ENCODE measurements around the gene LRFN3.
A peak's percentile ranks its signal among the peaks of the same experiment; 100 is the strongest.
"Not testable (repeated sequence)": the region's sequence is repeated elsewhere in the genome, so short reads cannot be mapped to it uniquely, and the experiment has no call there.

Gene LRFN3
- 6.8 to 11.2 (median 11.0) reads per million in 4 experiments for total RNA-seq

GRCh38 chr19:35935911-35936737, at the start of gene LRFN3:
TSS of gene LRFN3 (plus strand) at chr19:35936374. CDS start at chr19:35939426, 3,052 bp downstream.
- peak; percentile 26 for DNase-seq

GRCh38 chr19:35887197-35887596, 49.0 kb upstream of the LRFN3 start:
- DNase-seq = no peak

GRCh38 chr19:35888398-35888797, 47.8 kb upstream of the LRFN3 start:
- DNase-seq = no peak

GRCh38 chr19:35889370-35890112, 46.6 kb upstream of the LRFN3 start:
- no peak for DNase-seq

- no peak for DNase-seq
These were observed 46.0 kb upstream of the LRFN3 start for GRCh38 chr19:35890113-35890650.

GRCh38 chr19:35891819-35892218, 44.4 kb upstream of the LRFN3 start:
- DNase-seq = not testable (repeated sequence)

- DNase-seq = no peak
These were observed 41.8 kb upstream of the LRFN3 start for GRCh38 chr19:35894342-35894741.

- DNase-seq = no peak
These were observed 40.1 kb upstream of the LRFN3 start for GRCh38 chr19:35895911-35896642.

GRCh38 chr19:35896643-35897040, 39.5 kb upstream of the LRFN3 start:
- DNase-seq = no peak

- DNase-seq = no peak
These were observed 38.3 kb upstream of the LRFN3 start for GRCh38 chr19:35897706-35898451.

GRCh38 chr19:35898499-35898809, 37.7 kb upstream of the LRFN3 start:
- DNase-seq = no peak

- DNase-seq = peak; percentile 80
These were observed 36.5 kb upstream of the LRFN3 start for GRCh38 chr19:35899547-35900214.

- DNase-seq = no peak
These were observed 35.0 kb upstream of the LRFN3 start for GRCh38 chr19:35901055-35901644.

- DNase-seq = peak; percentile 39
These were observed 34.1 kb upstream of the LRFN3 start, which contains the start of gene HCST for GRCh38 chr19:35901854-35902661. TSS of gene HCST (plus strand) at chr19:35902529. CDS start at chr19:35902594, 65 bp downstream.

- no peak for DNase-seq
These were observed 33.2 kb upstream of the LRFN3 start for GRCh38 chr19:35902870-35903475.

GRCh38 chr19:35903550-35904179, 32.5 kb upstream of the LRFN3 start:
- peak; percentile 78 for DNase-seq

GRCh38 chr19:35904311-35905068, 31.7 kb upstream of the LRFN3 start:
- DNase-seq = no peak

- DNase-seq = no peak
These were observed 30.9 kb upstream of the LRFN3 start for GRCh38 chr19:35905178-35905727.

All from effector CD8-positive, alpha-beta T cell (primary cell).